Trophoblast cell (in vitro differentiated cells and primary cell): ENCODE measurements around the gene RNF126.

Source experiments
- DNase-seq, 2 donors: peaks; one replicate each; pipeline ENCODE4 v3.0.0-alpha.2; 2016
- H2AFZ ChIP-seq: 2 replicates; pipeline ENCODE4 v1.6.1; 2013; ENCODE audit warnings: low read length, moderate library complexity, mild to moderate bottlenecking; ENCODE audit not compliant: insufficient read depth, poor library complexity
- H2AK5ac ChIP-seq: 2 replicates; pipeline ENCODE4 v1.6.1; 2013; ENCODE audit warnings: mild to moderate bottlenecking, low read length
- H2BK120ac ChIP-seq: 2 replicates; pipeline ENCODE4 v1.6.1; 2013; ENCODE audit warnings: low read length, mild to moderate bottlenecking, moderate library complexity; ENCODE audit not compliant: insufficient read depth, poor library complexity
- H2BK12ac ChIP-seq: 2 replicates; pipeline ENCODE4 v1.6.1; 2013; ENCODE audit warnings: mild to moderate bottlenecking, low read length, moderate library complexity
- H2BK5ac ChIP-seq: 2 replicates; pipeline ENCODE4 v1.6.1; 2013; ENCODE audit warnings: low read length, low read depth, moderate library complexity, mild to moderate bottlenecking; ENCODE audit not compliant: poor library complexity
- H3K14ac ChIP-seq: 2 replicates; pipeline ENCODE4 v1.6.1; 2013; ENCODE audit warnings: mild to moderate bottlenecking, low read length
- H3K18ac ChIP-seq: 2 replicates; pipeline ENCODE4 v1.6.1; 2013; ENCODE audit warnings: mild to moderate bottlenecking, low read length
- H3K23ac ChIP-seq: 2 replicates; pipeline ENCODE4 v1.6.1; 2013; ENCODE audit warnings: low read length
- H3K27ac ChIP-seq: 2 replicates; pipeline ENCODE4 v1.5.1; 2013; ENCODE audit warnings: low read depth, mild to moderate bottlenecking, inconsistent platforms, low read length, moderate library complexity
- H3K27me3 ChIP-seq: 2 replicates; pipeline ENCODE4 v1.6.1; 2013; ENCODE audit warnings: inconsistent platforms, mild to moderate bottlenecking, low read length, moderate library complexity; ENCODE audit not compliant: insufficient read depth
- H3K36me3 ChIP-seq, 2 experiments: 1 replicate in 1 of 2; 2 replicates in 1 of 2; pipeline ENCODE4 v1.6.1; 2013; ENCODE audit warnings: low read length in 2 of 2, mild to moderate bottlenecking in 2 of 2, moderate library complexity in 1 of 2; ENCODE audit not compliant: insufficient read depth in 2 of 2, control insufficient read depth in 1 of 2
- H3K4ac ChIP-seq: 2 replicates; pipeline ENCODE4 v1.6.1; 2013; ENCODE audit warnings: low read depth, mild to moderate bottlenecking, low read length, moderate library complexity
- H3K4me1 ChIP-seq, 2 experiments: 1 replicate in 1 of 2; 2 replicates in 1 of 2; pipeline ENCODE4 v1.6.1; 2013; ENCODE audit warnings: low read length in 2 of 2, mild to moderate bottlenecking in 2 of 2, moderate library complexity in 1 of 2; ENCODE audit not compliant: insufficient read depth in 2 of 2, control insufficient read depth in 1 of 2
- H3K4me2 ChIP-seq: 2 replicates; pipeline ENCODE4 v1.6.1; 2013; ENCODE audit warnings: inconsistent platforms, mild to moderate bottlenecking, low read length, moderate library complexity
- H3K4me3 ChIP-seq: 2 replicates; pipeline ENCODE4 v1.5.1; 2013; ENCODE audit warnings: mild to moderate bottlenecking, low read depth, low read length, inconsistent platforms
- H3K79me1 ChIP-seq: one replicate; pipeline ENCODE4 v1.6.1; 2013; ENCODE audit warnings: low read length
- H3K79me2 ChIP-seq: 2 replicates; pipeline ENCODE4 v1.6.1; 2013; ENCODE audit warnings: low read length, mild to moderate bottlenecking; ENCODE audit not compliant: control insufficient read depth, insufficient read depth, poor library complexity
- H3K9ac ChIP-seq: 2 replicates; pipeline ENCODE4 v1.6.1; 2013; ENCODE audit warnings: mild to moderate bottlenecking, low read length
- H3K9me3 ChIP-seq: 2 replicates; pipeline ENCODE4 v1.6.1; 2013; ENCODE audit warnings: low read depth, mild to moderate bottlenecking, control low read depth, inconsistent platforms, low read length; ENCODE audit not compliant: insufficient read depth
- H4K12ac ChIP-seq: 2 replicates; pipeline ENCODE4 v1.6.1; 2013; ENCODE audit warnings: low read depth, mild to moderate bottlenecking, low read length, moderate library complexity
- H4K8ac ChIP-seq: 2 replicates; pipeline ENCODE4 v1.6.1; 2013; ENCODE audit warnings: low read depth, mild to moderate bottlenecking, low read length, moderate library complexity
- H4K91ac ChIP-seq: one replicate; pipeline ENCODE4 v1.6.1; 2013; ENCODE audit warnings: low read depth, mild to moderate bottlenecking, low read length, moderate library complexity
- WGBS: extraction: QIAGEN DNeasy Blood & Tissue Kit; methylation state at CpG from one replicate; pipeline ENCODE4 v1.1.7; 2013; ENCODE audit warnings: missing lambda C conversion rate; ENCODE audit not compliant: insufficient read length, insufficient coverage; ENCODE audit errors: extremely low coverage; 5-methylcytosine and 5-hydroxymethylcytosine counted together

RNF126 gene

GRCh38 chr19:662207-662961, 630 bp downstream of the RNF126 start:
- Histone ChIP-seq H3K36me3 (peaks cover 21 to 29% of the 10 kb centered on the region in 2 experiments), H2BK12ac (no peak overlapping the region), H3K9me3 (peaks cover 7% of the 10 kb centered on the region), H4K8ac (peak overlapping the region; percentile 88), H3K9ac (peak overlapping the region; percentile 99), H3K14ac (peak overlapping the region; percentile 95), H2BK5ac (peak overlapping the region; percentile 70), H3K79me2 (peaks cover 54% of the 10 kb centered on the region), H3K23ac (no peak overlapping the region), H3K79me1 (peaks cover 14% of the 10 kb centered on the region), H3K4me2 (peak overlapping the region; percentile 85), H3K27ac (peak overlapping the region; percentile 75), H2AK5ac (peak overlapping the region; percentile 91), H4K91ac (peak overlapping the region; percentile 85), H4K12ac (peak overlapping the region; percentile 91), H2BK120ac (peak overlapping the region; percentile 87), H3K18ac (peak overlapping the region; percentile 87), H3K4me3 (peak overlapping the region; percentile 98), H2AFZ (peak overlapping the region; percentile 73), H3K4me1 (peaks cover 11 to 18% of the 10 kb centered on the region in 2 experiments), H3K27me3 (no peaks in the 10 kb centered on the region), H3K4ac (peak overlapping the region; percentile 99)
- no CpG with 5 or more reads among the region's 81 CpGs for WGBS
- peak in 1 of 2 donors; percentile 43 for DNase-seq

- Histone ChIP-seq H3K18ac (no peak overlapping the region), H2BK12ac (no peak overlapping the region), H3K14ac (no peak overlapping the region), H3K23ac (no peak overlapping the region), H2AK5ac (no peak overlapping the region), H3K27me3 (no peaks in the 10 kb centered on the region), H2AFZ (no peak overlapping the region), H2BK5ac (no peak overlapping the region), H4K91ac (no peak overlapping the region), H4K12ac (no peak overlapping the region), H3K4me2 (peak overlapping the region; percentile 85), H3K36me3 (peaks cover 27 to 37% of the 10 kb centered on the region in 2 experiments), H4K8ac (no peak overlapping the region), H3K79me1 (peaks cover 14% of the 10 kb centered on the region), H3K4me1 (peaks cover 11 to 18% of the 10 kb centered on the region in 2 experiments), H2BK120ac (no peak overlapping the region), H3K27ac (no peak overlapping the region), H3K4ac (peak overlapping the region; percentile 99), H3K79me2 (peaks cover 61% of the 10 kb centered on the region), H3K9me3 (peaks cover 3% of the 10 kb centered on the region), H3K9ac (peak overlapping the region; percentile 62), H3K4me3 (peak overlapping the region; percentile 98)
- WGBS = no CpG with 5 or more reads among the region's 31 CpGs
- DNase-seq = no peak
Measured at GRCh38 chr19:661427-662196, 1.4 kb downstream of the RNF126 start.

- Histone ChIP-seq H3K4me2 (peak overlapping the region; percentile 85), H2AFZ (no peak overlapping the region)
- WGBS = no CpG with 5 or more reads among the region's 20 CpGs
Measured at GRCh38 chr19:660793-661426, 2.1 kb downstream of the RNF126 start.

More at GRCh38 chr19:660793-661426, 2.1 kb downstream of the RNF126 start:
- H2BK12ac ChIP-seq = no peak overlapping the region
- peaks cover 14% of the 10 kb centered on the region for H3K79me1 ChIP-seq
- H3K18ac ChIP-seq = no peak overlapping the region
- H2AK5ac ChIP-seq = no peak overlapping the region
- H3K27me3 ChIP-seq = no peaks in the 10 kb centered on the region
- no peak overlapping the region for H3K9ac ChIP-seq
- no peak overlapping the region for H4K12ac ChIP-seq
- peaks cover 63% of the 10 kb centered on the region for H3K79me2 ChIP-seq
- no peak overlapping the region for H3K14ac ChIP-seq
- H3K9me3 ChIP-seq = peaks cover 2% of the 10 kb centered on the region
- H2BK120ac ChIP-seq = no peak overlapping the region
- no peak overlapping the region for H2BK5ac ChIP-seq
- H4K8ac ChIP-seq = no peak overlapping the region
- peaks cover 27 to 39% of the 10 kb centered on the region in 2 experiments for H3K36me3 ChIP-seq
- no peak overlapping the region for H3K23ac ChIP-seq
- H3K27ac ChIP-seq = no peak overlapping the region
- no peak overlapping the region for H3K4me3 ChIP-seq
- peak in 1 of 2 donors; percentile 3 for DNase-seq
- no peak overlapping the region for H4K91ac ChIP-seq
- H3K4me1 ChIP-seq = peaks cover 11 to 18% of the 10 kb centered on the region in 2 experiments
- peak overlapping the region; percentile 99 for H3K4ac ChIP-seq
